Loucy (cell line): ENCODE results near the gene MACROH2A2.

Experiments
- H2AFZ ChIP-seq: fragments of 200-600 bp; sonication (generic); 2 replicates; pipeline ENCODE4 v1.6.0; 2016; ENCODE audit warnings: antibody characterized with exemption, mild to moderate bottlenecking, low read length, moderate library complexity
- H3F3A ChIP-seq: fragments of 200-600 bp; 2 replicates; pipeline ENCODE4 v1.6.0; 2016; ENCODE audit warnings: antibody characterized with exemption, low read depth, mild to moderate bottlenecking
- H3K27me3 ChIP-seq: fragments of 200-600 bp; sonication (generic); 2 replicates; pipeline ENCODE4 v1.6.1; 2014; ENCODE audit warnings: low read length, mild to moderate bottlenecking; ENCODE audit not compliant: insufficient read depth, poor library complexity, severe bottlenecking
- H3K36me3 ChIP-seq: fragments of 200-600 bp; sonication (generic); 2 replicates; pipeline ENCODE4 v1.6.1; 2016; ENCODE audit warnings: low read length; ENCODE audit not compliant: insufficient read depth
- H3K4me1 ChIP-seq: fragments of 200-600 bp; sonication (generic); 2 replicates; pipeline ENCODE4 v1.5.1; 2014; ENCODE audit warnings: low read length, mild to moderate bottlenecking; ENCODE audit not compliant: insufficient read depth, poor library complexity, severe bottlenecking
- H3K4me2 ChIP-seq: fragments of 200-600 bp; sonication (generic); 2 replicates; pipeline ENCODE4 v1.6.0; 2014; ENCODE audit warnings: antibody characterized with exemption, low read length, low read depth, mild to moderate bottlenecking; ENCODE audit not compliant: poor library complexity, severe bottlenecking
- H3K4me3 ChIP-seq: fragments of 200-600 bp; sonication (generic); 2 replicates; pipeline ENCODE4 v1.5.1; 2014; ENCODE audit warnings: low read length, mild to moderate bottlenecking, mixed read lengths; ENCODE audit not compliant: poor library complexity, severe bottlenecking
- H3K79me2 ChIP-seq: fragments of 200-600 bp; sonication (generic); 2 replicates; pipeline ENCODE4 v1.6.1; 2014; ENCODE audit warnings: low read length; ENCODE audit not compliant: insufficient read depth
- H3K9ac ChIP-seq: fragments of 200-600 bp; sonication (generic); 2 replicates; pipeline ENCODE4 v1.6.0; 2014; ENCODE audit warnings: mild to moderate bottlenecking, low read depth, low read length, moderate library complexity; ENCODE audit not compliant: poor library complexity, severe bottlenecking
- H3K9me2 ChIP-seq: fragments of 200-600 bp; sonication (generic); replicated peaks from 2 replicates; pipeline ENCODE4 v1.6.1; 2016; ENCODE audit warnings: low read depth, low read length, mixed read lengths
- H3K9me3 ChIP-seq: fragments of 200-600 bp; sonication (generic); 2 replicates; pipeline ENCODE4 v1.6.1; 2014; ENCODE audit warnings: mild to moderate bottlenecking, antibody characterized with exemption, low read length, low read depth; ENCODE audit not compliant: insufficient read depth
- H4K20me1 ChIP-seq: fragments of 200-600 bp; sonication (generic); 2 replicates; pipeline ENCODE4 v1.6.0; 2014; ENCODE audit warnings: antibody characterized with exemption, low read length, mild to moderate bottlenecking; ENCODE audit not compliant: insufficient read depth, poor library complexity, severe bottlenecking
- CTCF ChIP-seq: fragments of 200-600 bp; sonication (generic); conservative IDR thresholded peaks from 2 replicates; pipeline ENCODE4 v1.5.1; 2014; ENCODE audit warnings: mild to moderate bottlenecking, antibody characterized with exemption, low read length
- EZH2phosphoT487 ChIP-seq: fragments of 200-600 bp; IDR thresholded peaks from 2 replicates; pipeline ENCODE4 v1.6.1; 2018; ENCODE audit warnings: antibody characterized with exemption, mild to moderate bottlenecking, moderate library complexity, borderline replicate concordance

The MACROH2A2 gene

GRCh38 chr10:70064486-70064885, 11.8 kb downstream of the MACROH2A2 start:
- Histone ChIP-seq H3K4me2 (no peak overlapping the region), H3K36me3 (no peaks in the 10 kb centered on the region), H3K4me1 (no peaks in the 10 kb centered on the region), H3K79me2 (no peaks in the 10 kb centered on the region), H2AFZ (no peak overlapping the region), H3K9me2 (no peaks in the 10 kb centered on the region), H3K4me3 (no peak overlapping the region), H3K27me3 (no peaks in the 10 kb centered on the region), H3K9ac (no peak overlapping the region), H3K9me3 (no peaks in the 10 kb centered on the region), H4K20me1 (no peaks in the 10 kb centered on the region), H3F3A (no peaks in the 10 kb centered on the region)
- no peak for TF ChIP-seq CTCF
- TF ChIP-seq EZH2phosphoT487, result no peak

GRCh38 chr10:70066190-70066589, 13.5 kb downstream of the MACROH2A2 start:
- Histone ChIP-seq H3K36me3 (no peaks in the 10 kb centered on the region), H3F3A (no peaks in the 10 kb centered on the region), H3K4me1 (no peaks in the 10 kb centered on the region), H2AFZ (no peak overlapping the region), H3K4me3 (no peak overlapping the region), H3K4me2 (no peak overlapping the region), H3K9me2 (no peaks in the 10 kb centered on the region), H3K79me2 (no peaks in the 10 kb centered on the region), H3K27me3 (no peaks in the 10 kb centered on the region), H4K20me1 (no peaks in the 10 kb centered on the region), H3K9ac (no peak overlapping the region), H3K9me3 (no peaks in the 10 kb centered on the region)
- TF ChIP-seq EZH2phosphoT487 (no peak), CTCF (no peak)

DNA sequence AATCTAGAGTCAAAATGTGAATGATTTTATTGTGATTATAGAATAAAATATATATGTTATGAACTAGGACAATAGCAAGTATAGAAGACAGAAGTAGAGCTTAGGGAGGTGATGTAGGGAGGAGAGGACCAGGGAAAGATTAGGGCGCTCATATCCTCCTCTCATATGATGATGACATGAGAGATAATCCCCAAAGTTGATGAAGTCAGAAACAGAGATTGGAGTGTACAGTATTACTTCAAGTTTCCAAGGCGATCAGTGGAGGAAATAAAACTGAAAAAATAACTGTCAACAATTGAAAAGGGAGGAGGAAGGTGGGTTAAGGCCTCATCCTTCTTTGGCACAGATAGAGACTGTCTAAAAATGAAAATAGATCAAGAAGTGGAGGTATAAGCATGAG, 14.9 kb downstream of the MACROH2A2 start:
- Histone ChIP-seq H3K9me2 (no peaks in the 10 kb centered on the region), H3K79me2 (no peaks in the 10 kb centered on the region)

More for the DNA sequence above, 14.9 kb downstream of the MACROH2A2 start:
- Histone ChIP-seq H3K27me3 (no peaks in the 10 kb centered on the region), H3K36me3 (no peaks in the 10 kb centered on the region), H2AFZ (no peak overlapping the region), H4K20me1 (no peaks in the 10 kb centered on the region), H3F3A (no peaks in the 10 kb centered on the region), H3K9ac (no peak overlapping the region), H3K4me3 (no peak overlapping the region), H3K4me1 (no peaks in the 10 kb centered on the region), H3K4me2 (no peak overlapping the region), H3K9me3 (no peaks in the 10 kb centered on the region)
- TF ChIP-seq EZH2phosphoT487, result no peak
- TF ChIP-seq CTCF, result no peak
